Neural cell (in vitro differentiated cells): ENCODE results near the gene CDH4.

Source experiments
- CTCF ChIP-seq: fragments of 450-650 bp; IDR thresholded peaks from 2 replicates; pipeline ENCODE4 v1.5.1; 2014; ENCODE audit warnings: antibody characterized with exemption, mild to moderate bottlenecking, moderate library complexity; ENCODE audit not compliant: poor library complexity, severe bottlenecking
- EZH2 ChIP-seq: fragments of 200-600, 300-800 bp; shearing (Covaris generic), sonication (generic); IDR thresholded peaks from 2 replicates; pipeline ENCODE4 v1.6.1; 2014; ENCODE audit warnings: antibody characterized with exemption, low read length, borderline replicate concordance, mild to moderate bottlenecking; ENCODE audit not compliant: insufficient read depth, poor library complexity, severe bottlenecking
- MXI1 ChIP-seq: fragments of 450-650 bp; conservative IDR thresholded peaks from 2 replicates; pipeline ENCODE4 v1.6.1; 2014; ENCODE audit warnings: antibody characterized with exemption, mild to moderate bottlenecking; ENCODE audit not compliant: poor library complexity, severe bottlenecking
- POLR2AphosphoS5 ChIP-seq: IDR thresholded peaks from 2 replicates; pipeline ENCODE4 v1.6.1; 2012
- TAF1 ChIP-seq: IDR thresholded peaks from 2 replicates; pipeline ENCODE4 v1.6.1; 2012; ENCODE audit warnings: low read depth

GRCh38 chr20:61349447-61350165, 97.5 kb downstream of the CDH4 start:
- TF ChIP-seq POLR2AphosphoS5 (no peak), CTCF (no peak), EZH2 (no peak), TAF1 (no peak), MXI1 (no peak)
